Esophagus muscularis mucosa (tissue), 3 donors: Measurements from ENCODE around the gene C9orf85.

Source experiments
- POLR2A ChIP-seq: fragments of 450-650 bp; IDR thresholded peaks from one replicate; pipeline ENCODE4 v1.6.1; 2017; ENCODE audit warnings: antibody characterized with exemption, moderate library complexity, mild to moderate bottlenecking, low read depth
- TF ChIP-seq, protein P1 (sequence below), 3 experiments: fragments of 200-600 bp in 2 of 3; fragments of 450-650 bp in 1 of 3; sonication (generic) in 2 of 3; IDR thresholded peaks; one replicate each; pipeline ENCODE4 v1.5.1; 2017 to 2019; ENCODE audit warnings: antibody characterized with exemption in 3 of 3, mild to moderate bottlenecking in 2 of 3, moderate library complexity in 1 of 3

DNA sequence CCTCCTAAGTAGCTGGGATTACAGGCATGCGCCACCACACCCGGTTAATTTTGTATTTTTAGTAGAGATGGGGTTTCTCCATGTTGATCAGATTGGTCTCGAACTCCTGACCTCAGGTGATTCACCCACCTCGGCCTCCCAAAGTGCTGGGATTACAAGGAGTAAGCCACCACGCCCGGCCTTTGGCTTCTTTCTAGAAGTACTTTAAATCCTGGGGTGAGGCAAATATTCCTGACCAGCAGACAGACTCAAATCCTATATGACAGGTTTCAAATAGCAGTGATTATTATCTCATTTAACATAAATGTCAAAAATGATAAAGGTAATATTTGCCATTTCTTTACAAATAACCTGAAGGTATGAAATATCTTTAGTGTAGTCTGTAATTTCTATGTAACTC, 36.1 kb upstream of the C9orf85 start:
- TF ChIP-seq, protein P1, sequence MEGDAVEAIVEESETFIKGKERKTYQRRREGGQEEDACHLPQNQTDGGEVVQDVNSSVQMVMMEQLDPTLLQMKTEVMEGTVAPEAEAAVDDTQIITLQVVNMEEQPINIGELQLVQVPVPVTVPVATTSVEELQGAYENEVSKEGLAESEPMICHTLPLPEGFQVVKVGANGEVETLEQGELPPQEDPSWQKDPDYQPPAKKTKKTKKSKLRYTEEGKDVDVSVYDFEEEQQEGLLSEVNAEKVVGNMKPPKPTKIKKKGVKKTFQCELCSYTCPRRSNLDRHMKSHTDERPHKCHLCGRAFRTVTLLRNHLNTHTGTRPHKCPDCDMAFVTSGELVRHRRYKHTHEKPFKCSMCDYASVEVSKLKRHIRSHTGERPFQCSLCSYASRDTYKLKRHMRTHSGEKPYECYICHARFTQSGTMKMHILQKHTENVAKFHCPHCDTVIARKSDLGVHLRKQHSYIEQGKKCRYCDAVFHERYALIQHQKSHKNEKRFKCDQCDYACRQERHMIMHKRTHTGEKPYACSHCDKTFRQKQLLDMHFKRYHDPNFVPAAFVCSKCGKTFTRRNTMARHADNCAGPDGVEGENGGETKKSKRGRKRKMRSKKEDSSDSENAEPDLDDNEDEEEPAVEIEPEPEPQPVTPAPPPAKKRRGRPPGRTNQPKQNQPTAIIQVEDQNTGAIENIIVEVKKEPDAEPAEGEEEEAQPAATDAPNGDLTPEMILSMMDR (IDR thresholded peaks at IDR 0.05), result no peak
- TF ChIP-seq POLR2A, result no peak
